Smooth muscle cell (in vitro differentiated cells): ENCODE measurements around the gene KDM8. TPM values are rescaled to one million over a fixed set of nuclear protein-coding genes. Genes with fewer than 3 reads are reported as not detected.

ENCODE experiments used
- DNase-seq: peaks from one replicate; lab custom pipeline; 2025; ENCODE audit not compliant: unreplicated experiment; lab: John Stamatoyannopoulos, UW
- H2AFZ ChIP-seq: fragments of 200-600 bp; sonication (generic); 2 replicates; pipeline ENCODE4 v1.6.0; 2016; ENCODE audit warnings: antibody characterized with exemption, low read depth, mild to moderate bottlenecking
- H3F3A ChIP-seq: fragments of 200-600 bp; sonication (generic); 2 replicates; pipeline ENCODE4 v1.6.0; 2017; ENCODE audit warnings: antibody characterized with exemption, low read depth
- H3K27ac ChIP-seq: fragments of 200-600 bp; sonication (generic); 2 replicates; pipeline ENCODE4 v1.5.1; 2016; ENCODE audit warnings: low read depth, mild to moderate bottlenecking
- H3K27me3 ChIP-seq: fragments of 200-600 bp; sonication (generic); 2 replicates; pipeline ENCODE4 v1.6.1; 2016; ENCODE audit warnings: low read depth, mild to moderate bottlenecking
- H3K36me3 ChIP-seq: fragments of 200-600 bp; sonication (generic); 2 replicates; pipeline ENCODE4 v1.5.1; 2016; ENCODE audit warnings: low read depth
- H3K4me1 ChIP-seq: fragments of 200-600 bp; sonication (generic); 2 replicates; pipeline ENCODE4 v1.5.1; 2016; ENCODE audit warnings: low read depth
- H3K4me2 ChIP-seq: fragments of 200-600 bp; sonication (generic); 2 replicates; pipeline ENCODE4 v1.6.0; 2016; ENCODE audit warnings: mild to moderate bottlenecking
- H3K4me3 ChIP-seq: fragments of 200-600 bp; sonication (generic); 2 replicates; pipeline ENCODE4 v1.5.1; 2016; ENCODE audit warnings: mild to moderate bottlenecking
- H3K79me2 ChIP-seq: fragments of 200-600 bp; sonication (generic); 2 replicates; pipeline ENCODE4 v1.6.0; 2016; ENCODE audit warnings: low read depth, mild to moderate bottlenecking
- H3K9ac ChIP-seq: fragments of 200-600 bp; sonication (generic); 2 replicates; pipeline ENCODE4 v1.6.0; 2016; ENCODE audit warnings: low read depth
- H3K9me3 ChIP-seq: fragments of 200-600 bp; sonication (generic); replicated peaks from 2 replicates; pipeline ENCODE4 v1.5.1; 2016; ENCODE audit warnings: low read depth
- H4K20me1 ChIP-seq: fragments of 200-600 bp; sonication (generic); 2 replicates; pipeline ENCODE4 v1.6.0; 2016; ENCODE audit warnings: low read depth
- WGBS: methylation state at CpG from one replicate; pipeline ENCODE4 v1.1.7; 2016; ENCODE audit warnings: low lambda C conversion rate; 5-methylcytosine and 5-hydroxymethylcytosine counted together
- polyA plus RNA-seq: library from polyadenylated mRNA; unstranded; fragments of >200 nt; fragmentation: Nextera tagmentation; extraction: Ambion mirVana; gene quantifications from 2 replicates; pipeline ENCODE4 v1.2.1, GENCODE V29; 2016
- total RNA-seq: library from RNA; depleted of rRNA; stranded (reverse); fragments of >200 nt; gene quantifications from 2 replicates; pipeline ENCODE4 v1.2.3, GENCODE V29; 2014
- TF ChIP-seq, protein P1 (sequence below): fragments of 200-600 bp; sonication (generic); IDR thresholded peaks from 2 replicates; pipeline ENCODE4 v1.5.1; 2017; ENCODE audit warnings: borderline replicate concordance, mild to moderate bottlenecking, antibody characterized with exemption; ENCODE audit not compliant: insufficient read depth, poor library complexity, severe bottlenecking

KDM8 gene
- total and polyA plus RNA-seq, 2 experiments from 2014 or later = 0.81 to 3.5 TPM

DNA sequence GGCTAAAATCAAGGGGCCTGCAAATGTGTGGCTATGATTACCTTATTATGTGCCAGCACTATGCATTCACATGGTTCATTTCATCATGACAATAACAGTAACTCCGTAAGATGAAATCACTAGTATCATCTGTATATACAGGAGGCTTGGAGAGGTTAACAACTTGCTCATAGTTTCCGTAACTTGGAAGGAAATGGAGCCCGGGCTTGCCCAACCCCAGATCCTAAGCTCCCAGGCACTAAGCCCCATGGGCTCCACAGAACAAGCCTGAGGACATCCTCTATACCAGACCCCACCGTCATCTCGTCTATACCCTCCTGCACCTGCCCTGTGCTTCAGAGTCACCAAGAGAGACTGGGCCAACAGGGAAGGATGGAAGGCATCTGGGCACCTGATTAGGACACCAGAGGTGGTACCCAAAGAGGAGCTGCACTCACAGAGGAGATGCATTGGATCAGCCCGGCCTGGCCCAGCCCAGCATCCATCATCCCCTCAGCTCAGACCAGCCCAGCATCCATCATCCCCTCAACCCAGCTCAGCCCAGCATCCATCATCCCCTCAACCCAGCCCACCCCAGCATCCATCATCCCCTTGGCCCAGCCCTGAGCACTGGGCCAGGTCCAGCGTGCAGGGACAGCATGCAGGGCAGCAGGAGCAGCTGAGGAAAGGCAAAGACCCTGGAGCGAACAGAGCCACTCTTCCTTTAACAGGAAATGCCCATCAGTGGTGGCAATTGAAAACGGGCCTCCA, 36.8 kb downstream of the KDM8 start:
- Histone ChIP-seq H3K27me3 (no peaks in the 10 kb centered on the region), H3K4me2 (no peak overlapping the region), H3K9ac (no peak overlapping the region), H3K27ac (no peak overlapping the region), H3F3A (no peaks in the 10 kb centered on the region), H2AFZ (no peak overlapping the region), H3K4me1 (peaks cover 15% of the 10 kb centered on the region), H3K36me3 (no peaks in the 10 kb centered on the region), H3K79me2 (no peaks in the 10 kb centered on the region), H3K9me3 (no peaks in the 10 kb centered on the region), H3K4me3 (no peak overlapping the region), H4K20me1 (no peaks in the 10 kb centered on the region)
- no peak for DNase-seq
- TF ChIP-seq, protein P1, sequence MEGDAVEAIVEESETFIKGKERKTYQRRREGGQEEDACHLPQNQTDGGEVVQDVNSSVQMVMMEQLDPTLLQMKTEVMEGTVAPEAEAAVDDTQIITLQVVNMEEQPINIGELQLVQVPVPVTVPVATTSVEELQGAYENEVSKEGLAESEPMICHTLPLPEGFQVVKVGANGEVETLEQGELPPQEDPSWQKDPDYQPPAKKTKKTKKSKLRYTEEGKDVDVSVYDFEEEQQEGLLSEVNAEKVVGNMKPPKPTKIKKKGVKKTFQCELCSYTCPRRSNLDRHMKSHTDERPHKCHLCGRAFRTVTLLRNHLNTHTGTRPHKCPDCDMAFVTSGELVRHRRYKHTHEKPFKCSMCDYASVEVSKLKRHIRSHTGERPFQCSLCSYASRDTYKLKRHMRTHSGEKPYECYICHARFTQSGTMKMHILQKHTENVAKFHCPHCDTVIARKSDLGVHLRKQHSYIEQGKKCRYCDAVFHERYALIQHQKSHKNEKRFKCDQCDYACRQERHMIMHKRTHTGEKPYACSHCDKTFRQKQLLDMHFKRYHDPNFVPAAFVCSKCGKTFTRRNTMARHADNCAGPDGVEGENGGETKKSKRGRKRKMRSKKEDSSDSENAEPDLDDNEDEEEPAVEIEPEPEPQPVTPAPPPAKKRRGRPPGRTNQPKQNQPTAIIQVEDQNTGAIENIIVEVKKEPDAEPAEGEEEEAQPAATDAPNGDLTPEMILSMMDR = no peak
- WGBS = 82% methylated on average over 9 of the region's 9 CpGs

DNA sequence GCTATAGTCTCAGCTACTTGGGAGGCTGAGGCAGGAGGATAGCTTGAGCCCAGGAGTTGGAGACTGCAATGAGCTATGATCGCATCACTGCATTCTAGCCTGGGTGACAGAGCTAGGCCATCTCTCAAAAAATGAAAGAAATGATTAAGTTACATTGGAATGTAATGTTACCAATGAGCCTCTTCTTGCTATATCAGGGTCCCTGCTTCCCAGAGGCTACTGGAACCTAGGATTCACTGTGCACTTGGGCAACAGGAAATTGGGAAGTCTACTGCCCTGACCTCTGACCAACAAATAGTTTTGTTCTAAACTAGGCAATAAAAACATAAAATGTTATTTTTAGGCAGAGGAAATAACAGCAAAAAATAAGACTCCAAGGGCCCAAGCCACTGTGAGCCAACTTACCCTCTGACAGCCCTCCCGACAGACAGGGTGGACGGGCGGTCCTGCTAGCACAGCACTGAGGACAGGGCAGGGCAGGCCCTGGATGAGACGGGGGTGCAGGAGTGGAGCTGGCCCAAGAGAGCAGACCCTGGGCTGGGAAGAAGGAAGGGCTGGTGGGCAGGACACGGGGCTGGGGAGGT, 37.7 kb downstream of the KDM8 start:
- no peak for DNase-seq
- Histone ChIP-seq H3K4me2 (no peak overlapping the region), H3K4me1 (peaks cover 15% of the 10 kb centered on the region), H3F3A (no peaks in the 10 kb centered on the region), H2AFZ (no peak overlapping the region), H3K27me3 (no peaks in the 10 kb centered on the region), H3K9ac (no peak overlapping the region), H3K27ac (peak overlapping the region; percentile 59), H3K4me3 (no peak overlapping the region), H3K79me2 (no peaks in the 10 kb centered on the region), H3K36me3 (no peaks in the 10 kb centered on the region), H3K9me3 (no peaks in the 10 kb centered on the region), H4K20me1 (no peaks in the 10 kb centered on the region)
- 90% methylated on average over 6 of the region's 6 CpGs for WGBS
- TF ChIP-seq, protein P1 = no peak

DNA sequence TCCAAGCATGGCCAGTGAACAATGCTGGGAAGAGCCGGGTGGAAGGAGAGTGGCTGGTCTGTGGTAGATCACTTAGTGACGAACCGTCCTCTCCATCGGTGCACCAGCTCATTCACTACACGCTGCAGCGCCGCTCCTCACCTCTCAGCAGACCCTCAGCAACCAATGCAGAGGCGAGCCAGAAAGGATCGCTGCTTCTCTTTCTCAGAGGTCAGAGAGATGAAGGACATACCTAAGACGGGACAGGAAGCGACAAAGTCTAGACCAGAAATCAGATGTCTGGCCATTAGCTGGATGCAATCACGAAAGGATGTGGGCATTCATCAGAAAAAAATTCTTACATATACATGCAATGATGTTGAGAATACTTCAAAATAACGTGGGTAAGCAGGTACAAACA, 38.3 kb downstream of the KDM8 start:
- H3K4me3 ChIP-seq = no peak overlapping the region
- DNase-seq = no peak
- 76% methylated on average over 13 of the region's 13 CpGs for WGBS
- no peaks in the 10 kb centered on the region for H3K27me3 ChIP-seq
- no peak overlapping the region for H3K9ac ChIP-seq
- peak overlapping the region; percentile 59 for H3K27ac ChIP-seq
- TF ChIP-seq, protein P1 = no peak
- H3K36me3 ChIP-seq = no peaks in the 10 kb centered on the region
- no peaks in the 10 kb centered on the region for H4K20me1 ChIP-seq
- peaks cover 14% of the 10 kb centered on the region for H3K4me1 ChIP-seq
- H3F3A ChIP-seq = no peaks in the 10 kb centered on the region
- H3K4me2 ChIP-seq = no peak overlapping the region
- H3K79me2 ChIP-seq = no peaks in the 10 kb centered on the region
- H3K9me3 ChIP-seq = no peaks in the 10 kb centered on the region
- no peak overlapping the region for H2AFZ ChIP-seq

DNA sequence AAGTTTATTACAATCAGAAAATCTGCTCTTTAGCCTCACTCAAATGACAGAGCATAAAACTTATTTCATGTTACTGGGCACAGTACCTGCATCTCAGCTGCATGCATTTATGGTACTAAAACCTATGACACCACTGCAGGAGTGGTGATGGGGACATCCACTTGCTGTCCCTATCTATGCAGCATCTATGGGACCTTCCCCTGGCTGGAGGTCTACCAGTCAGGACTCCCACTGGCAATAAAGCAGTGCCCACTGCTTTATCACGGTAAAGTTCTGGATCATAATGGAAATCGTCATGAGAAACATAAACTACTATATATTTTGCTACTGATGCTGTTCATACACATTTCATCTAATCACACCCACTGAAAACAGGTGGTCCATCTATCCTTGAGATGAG, 39.1 kb downstream of the KDM8 start:
- Histone ChIP-seq H3K27me3 (no peaks in the 10 kb centered on the region), H2AFZ (no peak overlapping the region), H3F3A (no peaks in the 10 kb centered on the region), H3K27ac (peak overlapping the region; percentile 28), H3K36me3 (no peaks in the 10 kb centered on the region), H3K4me1 (peaks cover 7% of the 10 kb centered on the region), H3K4me3 (no peak overlapping the region), H3K9me3 (no peaks in the 10 kb centered on the region), H4K20me1 (no peaks in the 10 kb centered on the region), H3K9ac (no peak overlapping the region), H3K4me2 (no peak overlapping the region), H3K79me2 (no peaks in the 10 kb centered on the region)
- DNase-seq = no peak
- WGBS = 100% methylated on average over 2 of the region's 2 CpGs
- TF ChIP-seq, protein P1 = no peak
